HG02840 (cell line): ENCODE measurements around the gene PCDHGA1.

ENCODE experiments used
- ATAC-seq: cut with Tn5 transposase; IDR thresholded peaks from one replicate; pipeline ENCODE4 v1.9.1; 2021; ENCODE audit warnings: mild to moderate bottlenecking, moderate library complexity, moderate number of reproducible peaks; ENCODE audit not compliant: unreplicated experiment, low FRiP score

Gene PCDHGA1

DNA sequence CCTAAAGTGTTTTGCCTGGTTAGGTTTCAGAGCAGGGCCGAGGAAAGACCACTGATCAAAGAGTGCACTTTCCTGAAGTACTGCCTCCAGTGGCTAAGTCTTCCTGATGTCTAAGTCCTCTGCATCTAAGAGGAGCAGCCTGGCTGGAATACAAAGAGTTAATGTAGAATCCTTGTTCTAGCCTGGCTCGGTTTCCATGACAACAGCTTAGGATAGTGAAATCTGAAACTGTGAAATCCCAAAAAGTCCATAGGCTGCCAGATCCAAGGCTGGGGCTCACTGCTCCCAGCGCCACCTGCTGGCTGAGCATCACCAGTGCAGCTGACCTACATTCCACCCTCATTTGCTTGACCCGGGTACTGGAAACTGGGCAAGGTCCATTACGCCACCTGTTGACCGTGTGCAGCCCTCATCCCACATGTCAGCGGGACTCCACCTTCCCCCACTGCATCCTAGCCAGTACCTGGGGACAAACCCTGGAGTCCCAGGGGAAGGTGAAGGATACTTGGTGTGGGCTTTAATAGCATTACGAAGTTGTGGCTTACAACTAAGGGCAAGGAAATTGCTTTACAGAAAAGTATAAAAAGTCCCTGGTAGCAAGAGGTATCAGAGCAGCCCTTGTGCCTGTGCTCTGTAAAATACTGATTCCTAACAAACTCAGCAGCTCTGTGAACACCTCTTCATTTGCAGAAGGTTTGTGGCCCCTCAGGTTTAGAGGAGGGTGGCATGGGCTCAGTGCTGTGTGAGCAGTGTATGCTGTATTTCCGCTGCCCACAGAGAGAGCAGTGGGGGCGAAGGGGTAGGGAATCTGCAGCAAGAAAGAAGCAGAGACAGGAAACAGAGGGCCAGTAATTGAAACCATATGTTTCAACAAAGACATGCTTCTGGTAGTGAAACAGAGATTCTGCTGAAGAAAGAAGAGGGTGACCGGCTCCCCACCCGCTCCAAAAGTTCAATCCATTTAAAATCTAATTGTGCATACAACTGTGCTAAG is 194.6 kb downstream of the PCDHGA1 start:
- peak; percentile 67 for ATAC-seq

- ATAC-seq, result no peak
These were observed 195.3 kb downstream of the PCDHGA1 start for GRCh38 chr5:141525653-141526052.

DNA sequence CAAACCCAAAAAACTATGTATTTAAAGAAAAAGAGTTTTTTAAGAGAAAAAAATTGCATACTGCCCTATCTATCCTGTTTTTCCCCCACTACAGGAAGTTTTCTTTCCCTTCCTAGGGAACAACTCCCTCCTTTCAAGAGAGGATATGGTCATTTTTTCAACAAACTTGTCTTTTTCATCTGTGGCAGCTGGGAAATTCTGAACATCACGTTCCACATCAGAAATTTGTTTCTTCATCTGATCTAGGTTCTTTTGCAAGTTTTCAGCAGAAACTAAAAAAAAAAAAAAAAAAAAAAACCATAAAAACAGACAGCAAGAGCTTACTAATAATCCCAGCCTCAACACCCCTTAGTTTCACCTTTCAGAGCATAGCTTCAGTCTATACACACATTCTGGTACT is 197.1 kb downstream of the PCDHGA1 start:
- no peak for ATAC-seq

DNA sequence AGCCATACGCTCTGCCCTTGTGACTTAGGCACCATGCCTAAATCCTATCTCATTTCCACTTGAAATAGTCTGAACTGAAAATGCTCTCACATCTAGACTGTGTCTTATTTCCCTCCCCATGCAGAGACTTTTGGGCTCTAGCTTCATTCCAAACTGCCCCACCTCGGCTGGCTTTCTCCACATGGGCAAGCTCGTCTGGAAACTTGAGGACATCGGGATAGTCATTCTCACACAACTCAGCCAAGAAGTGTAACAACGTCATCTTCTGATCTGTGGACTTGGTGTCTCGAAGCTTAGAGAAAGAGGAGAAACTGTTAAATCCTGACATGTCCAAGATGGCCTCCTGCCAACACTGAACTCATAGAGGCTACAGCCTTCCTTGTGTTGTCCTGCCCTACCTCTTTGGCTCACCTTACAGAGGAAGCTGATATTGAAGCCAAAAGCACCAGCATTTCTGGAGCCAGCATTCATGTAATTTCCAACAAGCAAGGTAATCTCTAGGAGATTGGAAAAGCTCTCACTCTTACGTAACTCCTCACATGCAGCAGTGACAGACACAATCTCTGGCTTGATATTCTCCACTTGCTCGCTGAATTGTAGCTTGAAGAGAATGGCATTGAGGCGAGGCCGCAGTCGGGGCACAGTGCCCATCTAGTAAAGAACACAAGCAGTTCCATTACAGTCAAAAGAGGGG is 198.1 kb downstream of the PCDHGA1 start:
- no peak for ATAC-seq

- peak; percentile 51 for ATAC-seq
These were observed 198.7 kb downstream of the PCDHGA1 start for GRCh38 chr5:141529002-141529401.

- ATAC-seq, result peak; percentile 45
These were observed 199.6 kb downstream of the PCDHGA1 start for GRCh38 chr5:141529873-141530272.

GRCh38 chr5:141532726-141533125 is 202.4 kb downstream of the PCDHGA1 start:
- ATAC-seq, result no peak

DNA sequence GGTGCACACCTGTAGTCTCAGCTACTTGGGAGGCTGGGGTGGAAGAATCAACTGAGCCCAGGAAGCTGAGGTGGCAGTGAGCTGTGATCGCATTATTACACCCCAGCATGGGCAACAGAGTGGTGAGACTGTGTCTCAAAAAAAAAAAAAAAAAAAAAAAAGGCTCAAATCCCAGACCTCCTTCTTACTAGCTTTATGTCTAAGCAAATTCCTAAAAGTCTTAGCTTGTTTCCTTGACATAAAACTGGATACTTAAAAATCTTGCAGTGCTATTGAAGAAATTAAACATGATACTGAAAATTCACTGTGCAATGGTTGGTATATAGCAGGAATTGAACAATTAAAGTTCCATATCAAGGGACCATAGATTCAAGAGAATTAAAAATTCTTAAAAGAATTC is 203.6 kb downstream of the PCDHGA1 start:
- no peak for ATAC-seq

DNA sequence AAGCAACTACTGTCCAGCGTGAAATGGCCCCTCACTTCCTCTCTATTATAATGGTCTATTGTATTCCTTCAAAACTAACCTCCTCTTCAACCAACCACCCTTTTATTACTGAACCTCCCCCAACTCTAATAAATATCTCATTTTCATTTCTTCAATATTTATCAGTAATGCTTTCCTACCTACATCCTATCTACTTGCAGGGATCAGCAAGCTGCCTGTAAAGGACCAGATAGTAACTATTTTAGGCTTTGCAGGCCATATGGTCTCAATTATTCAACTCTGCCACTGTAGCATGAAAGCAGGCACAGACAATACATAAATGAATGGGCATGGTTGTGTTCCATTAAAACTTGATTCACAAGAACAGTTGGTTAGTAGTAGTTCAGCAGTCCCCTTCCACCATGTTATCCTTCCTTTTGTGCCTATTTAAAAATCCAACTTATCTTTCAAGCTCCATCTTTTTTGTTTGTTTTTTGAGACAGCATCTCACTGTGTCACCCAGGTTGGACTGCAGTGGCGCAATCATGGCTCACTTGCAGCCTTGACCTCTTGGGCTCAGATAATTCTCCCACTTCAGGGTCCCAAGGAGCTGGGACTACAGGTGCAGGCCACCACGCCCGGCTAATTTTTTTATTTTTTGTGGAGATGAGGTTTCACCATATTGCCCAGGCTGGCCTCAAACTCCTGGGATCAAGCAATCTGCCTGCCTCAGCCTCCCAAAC is 204.3 kb downstream of the PCDHGA1 start:
- ATAC-seq, result no peak

DNA sequence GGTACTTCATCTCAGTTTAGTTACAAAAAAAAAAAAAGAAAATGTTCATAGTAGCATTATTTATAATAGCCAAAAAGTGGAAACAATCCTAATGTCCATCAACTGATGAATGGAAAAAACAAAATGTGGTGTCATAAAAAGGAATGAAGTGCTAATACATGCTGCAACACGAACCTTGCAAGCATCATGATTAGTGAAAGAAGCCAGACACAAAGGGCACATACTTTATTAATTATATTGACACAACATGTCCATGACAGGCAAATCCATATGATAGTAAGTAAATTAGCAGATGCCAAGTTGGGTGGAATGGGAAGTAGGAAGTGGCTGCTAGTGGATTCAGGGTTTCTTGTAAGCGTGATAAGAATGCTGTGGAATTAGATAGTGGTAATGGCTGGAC is 212.7 kb downstream of the PCDHGA1 start:
- ATAC-seq, result no peak

- ATAC-seq, result no peak
These were observed 217.2 kb downstream of the PCDHGA1 start for GRCh38 chr5:141547488-141547887.

- ATAC-seq, result no peak
These were observed 217.6 kb downstream of the PCDHGA1 start for GRCh38 chr5:141547921-141548320.

- ATAC-seq, result peak; percentile 55
These were observed 227.4 kb downstream of the PCDHGA1 start for GRCh38 chr5:141557681-141558136.

DNA sequence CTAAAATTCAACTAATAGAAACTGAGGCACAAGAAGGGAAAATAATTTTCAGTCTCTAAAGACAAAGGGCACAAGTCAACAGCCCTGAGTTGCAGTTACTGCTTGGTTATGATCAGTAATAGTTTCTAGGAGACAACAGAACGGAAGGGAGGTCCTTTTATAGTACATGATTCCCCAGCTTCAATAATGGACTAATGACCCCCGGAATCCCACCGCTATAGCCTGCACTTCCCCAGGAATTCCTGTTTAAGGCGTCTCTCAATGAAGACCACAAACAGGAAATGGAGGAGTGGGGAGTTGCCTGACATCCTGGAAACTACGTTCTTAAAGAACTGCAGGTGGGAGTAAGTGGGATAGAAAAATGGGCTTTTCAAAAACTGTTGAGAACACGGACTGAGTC is 227.8 kb downstream of the PCDHGA1 start:
- no peak for ATAC-seq

- no peak for ATAC-seq
These were observed 229.1 kb downstream of the PCDHGA1 start for GRCh38 chr5:141559461-141559860.

- no peak for ATAC-seq
These were observed 229.8 kb downstream of the PCDHGA1 start for GRCh38 chr5:141560151-141560550.

DNA sequence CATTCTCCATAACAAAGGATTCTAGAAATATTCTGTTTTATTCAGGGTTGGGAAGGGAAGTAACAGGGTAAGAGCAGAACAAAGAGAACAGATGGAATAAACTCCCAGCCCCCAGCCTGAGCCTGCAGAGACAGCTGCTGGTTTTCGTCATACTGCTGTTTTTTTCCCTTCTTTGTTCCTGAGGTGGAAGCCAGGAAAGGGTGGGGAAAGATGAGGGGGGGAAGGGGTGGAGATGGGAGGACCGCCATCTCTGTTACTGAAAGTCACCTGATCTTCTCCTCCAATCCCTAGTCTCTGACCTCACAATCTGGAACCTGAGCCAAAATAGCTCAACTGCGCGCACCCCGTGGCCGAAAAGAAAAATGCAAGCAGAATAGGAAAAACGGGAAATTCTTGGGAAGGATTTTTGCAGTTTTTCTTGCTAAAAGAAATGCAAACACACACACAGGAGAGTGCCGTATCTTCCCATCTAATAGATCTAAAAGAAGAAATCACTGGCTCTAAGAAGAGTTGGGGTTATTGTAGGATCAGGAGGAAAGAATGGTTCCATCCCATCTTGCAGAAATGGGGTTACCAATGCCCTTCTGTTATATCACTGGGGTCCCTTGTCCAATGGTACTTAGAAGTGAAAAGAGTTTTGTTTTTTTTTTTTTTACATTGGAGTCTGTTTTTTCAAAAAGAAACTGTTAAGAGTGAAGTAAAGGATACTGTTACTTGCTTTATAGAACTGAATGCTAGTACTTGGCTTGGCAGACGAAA is 230.6 kb downstream of the PCDHGA1 start:
- no peak for ATAC-seq
